ENCODE measurements around the gene TBC1D4. TPM values are rescaled to one million over a fixed set of nuclear protein-coding genes. Genes with fewer than 3 reads are reported as not detected.

The TBC1D4 gene
- total and polyA plus RNA-seq, 9 of the 15 experiments (the other 6 are each of a cell fraction or from before 2014, with no cell fraction given) = 2.8 to 12.3 (median 7.0) TPM

DNA sequence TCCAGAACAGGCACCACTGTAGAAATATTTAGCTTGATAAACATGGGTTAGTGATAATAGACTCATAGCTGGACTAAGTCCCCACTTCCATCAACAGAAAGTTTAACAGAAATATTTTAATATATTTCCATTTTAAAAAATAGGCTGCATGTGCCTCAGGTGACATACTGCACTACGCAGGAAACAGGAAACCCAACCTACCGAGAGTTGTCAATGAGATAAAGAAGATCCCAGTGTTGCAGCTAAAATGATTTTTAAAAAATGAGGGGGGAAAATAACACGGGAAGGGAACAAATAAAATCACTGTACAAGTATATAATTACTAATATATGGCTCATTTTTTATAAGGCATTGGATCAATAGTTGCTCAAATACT is 154.8 kb downstream of the TBC1D4 start (continued):
- TF ChIP-seq, protein P1, sequence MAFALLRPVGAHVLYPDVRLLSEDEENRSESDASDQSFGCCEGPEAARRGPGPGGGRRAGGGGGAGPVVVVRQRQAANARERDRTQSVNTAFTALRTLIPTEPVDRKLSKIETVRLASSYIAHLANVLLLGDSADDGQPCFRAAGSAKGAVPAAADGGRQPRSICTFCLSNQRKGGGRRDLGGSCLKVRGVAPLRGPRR (CRISPR knock-in tag; IDR thresholded peaks at IDR 0.05) = no peak
- TF ChIP-seq JUND (IDR thresholded peaks at IDR 0.05; ENCODE audit: borderline replicate concordance, low read depth, low read length) (no peak), JUND (tag; IDR thresholded peaks at IDR 0.05; ENCODE audit: borderline replicate concordance, low read depth, low read length) (no peak), ARID1B (IDR thresholded peaks at IDR 0.05) (no peak), BCOR (IDR thresholded peaks at IDR 0.05) (no peak)

- peak overlapping the region; percentile 28; the same call in 1 of the 2 replicates for H3K4me3 ChIP-seq
- no peaks in the 10 kb centered on the region for H4K20me1 ChIP-seq (replicated peaks; ENCODE audit: control insufficient read depth, insufficient read depth, low read length)
- H3K4me2 ChIP-seq (ENCODE audit: insufficient read depth, low read length) = peak overlapping the region; percentile 78
- 11% methylated on average over 20 of the region's 21 CpGs for WGBS (ENCODE audit: insufficient coverage, low coverage, missing lambda C conversion rate)
- H3K27me3 ChIP-seq (ENCODE audit: control insufficient read depth in 2 of 2, insufficient read depth in 2 of 2, low read length in 2 of 2) = no peaks in the 10 kb centered on the region
- FAIRE-seq (peak; percentile 75), DNase-seq (ENCODE audit: extremely low read depth in 1 of 4, low spot score in 3 of 4) (peak; percentile 33 to 62 (median 40)), ATAC-seq (peak; percentile 85)
- H3K9me3 ChIP-seq (replicated peaks; ENCODE audit: control insufficient read depth, insufficient read depth, low read depth, low read length) = no peaks in the 10 kb centered on the region
- POLR2A ChIA-PET = no interaction called here
- H3K36me3 ChIP-seq (ENCODE audit: control insufficient read depth, insufficient read depth, low read length) = no peaks in the 10 kb centered on the region
- H3K4me1 ChIP-seq (replicated peaks in 1 of 2; ENCODE audit: control insufficient read depth in 2 of 2, insufficient read depth in 2 of 2, low read length in 2 of 2) = peaks cover 0 to 6% of the 10 kb centered on the region in 2 experiments; a peak in 2 of 5 replicates
- peak overlapping the region; percentile 61 to 85 for H3K9ac ChIP-seq (ENCODE audit: insufficient read depth in 1 of 2, low read depth in 2 of 2, low read length in 2 of 2)
- H3K9me1 ChIP-seq (ENCODE audit: control insufficient read depth, insufficient read depth, low read length) = no peaks in the 10 kb centered on the region
- peak overlapping the region; percentile 75 for H3K27ac ChIP-seq (ENCODE audit: extremely low read depth, low read depth, low read length)
- H2AFZ ChIP-seq (ENCODE audit: low read depth, low read length) = peak overlapping the region; percentile 75
- CTCF ChIA-PET (ENCODE audit: low intra/inter-chr PET ratio) = no interaction called here
- in situ Hi-C loops (cut with MboI) = no loop called here
- BruUV-seq (replicated peaks) = no TSS peak
- no peaks in the 10 kb centered on the region for H3K79me2 ChIP-seq (ENCODE audit: control insufficient read depth, insufficient read depth, low read length)
- intact Hi-C loops (cut with micrococcal nuclease) = no loop called here
- peak; percentile 67; the same call in 1 of the 2 replicates for TF ChIP-seq POLR2AphosphoS5 (IDR thresholded peaks at IDR 0.05; ENCODE audit: control insufficient read depth, insufficient read depth, low read depth, low read length)
- TF ChIP-seq SIN3A (IDR thresholded peaks at IDR 0.05; ENCODE audit: borderline replicate concordance in 2 of 2, control insufficient read depth in 1 of 2, low read depth in 2 of 2, low read length in 2 of 2) = no peak
- TF ChIP-seq MTA1 (IDR thresholded peaks at IDR 0.05; ENCODE audit: borderline replicate concordance) = 0 out of 2 replicates have a peak, but pooled peaks have one; percentile 41
- TF ChIP-seq CREB1 (IDR thresholded peaks at IDR 0.05) = peak; percentile 50; the same call in 1 of the 2 replicates
- no peak for TF ChIP-seq CREB1 (CRISPR knock-in tag; IDR thresholded peaks at IDR 0.05)
- TF ChIP-seq ZNF217 (CRISPR knock-in tag; IDR thresholded peaks at IDR 0.05) = no peak
- no peak for TF ChIP-seq ZNF444 (CRISPR knock-in tag; IDR thresholded peaks at IDR 0.05)
- TF ChIP-seq, protein P2, sequence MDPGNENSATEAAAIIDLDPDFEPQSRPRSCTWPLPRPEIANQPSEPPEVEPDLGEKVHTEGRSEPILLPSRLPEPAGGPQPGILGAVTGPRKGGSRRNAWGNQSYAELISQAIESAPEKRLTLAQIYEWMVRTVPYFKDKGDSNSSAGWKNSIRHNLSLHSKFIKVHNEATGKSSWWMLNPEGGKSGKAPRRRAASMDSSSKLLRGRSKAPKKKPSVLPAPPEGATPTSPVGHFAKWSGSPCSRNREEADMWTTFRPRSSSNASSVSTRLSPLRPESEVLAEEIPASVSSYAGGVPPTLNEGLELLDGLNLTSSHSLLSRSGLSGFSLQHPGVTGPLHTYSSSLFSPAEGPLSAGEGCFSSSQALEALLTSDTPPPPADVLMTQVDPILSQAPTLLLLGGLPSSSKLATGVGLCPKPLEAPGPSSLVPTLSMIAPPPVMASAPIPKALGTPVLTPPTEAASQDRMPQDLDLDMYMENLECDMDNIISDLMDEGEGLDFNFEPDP (CRISPR knock-in tag; IDR thresholded peaks at IDR 0.05) = no peak
- TF ChIP-seq NFYB (IDR thresholded peaks at IDR 0.05; ENCODE audit: extremely low read depth, insufficient read length) = no peak
- peak; percentile 94 for TF ChIP-seq TEAD4 (IDR thresholded peaks at IDR 0.05; ENCODE audit: low read length)
- TF ChIP-seq TEAD4 (CRISPR knock-in tag; IDR thresholded peaks at IDR 0.05; ENCODE audit: borderline replicate concordance) = no peak
- peak; percentile 73 to 79 for TF ChIP-seq KDM1A (IDR thresholded peaks at IDR 0.05)
Measured at GRCh38 chr13:75326173-75327134, 155.5 kb downstream of the TBC1D4 start.

Measured in K562 (cell line).